A673 (cell line): ENCODE results near the gene NME1. TPM values are rescaled to one million over a fixed set of nuclear protein-coding genes. Genes with fewer than 3 reads are reported as not detected.
A peak's percentile ranks its signal among the peaks of the same experiment; 100 is the strongest.
"Not testable (repeated sequence)": the region's sequence is repeated elsewhere in the genome, so short reads cannot be mapped to it uniquely, and the experiment has no call there.

Source experiments
- Bru-seq: library from RNA; stranded (reverse); fragments of 400-500 nt; gene quantifications from one replicate; lab custom pipeline; 2021; lab: Mats Ljungman, UMichigan
- BruChase-seq, 2 experiments: library from RNA; stranded (reverse); fragments of 400-500 nt; gene quantifications; one replicate each; lab custom pipeline; 2021; lab: Mats Ljungman, UMichigan
- BruUV-seq: library from RNA; stranded (reverse); fragments of 400-500 nt; replicated peaks from 2 replicates; lab custom pipeline; 2021; lab: Mats Ljungman, UMichigan
- CTCF ChIA-PET: fragments of 300-600 bp; sonication (Branson Sonifier 250); formaldehyde crosslinking; loops from one replicate; lab custom pipeline; 2022; ENCODE audit warnings: antibody characterized with exemption; lab: Charles Lee
- POLR2A ChIA-PET: fragments of 300-600 bp; sonication (Branson Sonifier 250); formaldehyde crosslinking; loops from one replicate; lab custom pipeline; 2022; ENCODE audit warnings: antibody characterized with exemption; ENCODE audit not compliant: low non-redundant PET; lab: Charles Lee
- DNase-seq: peaks from one replicate; pipeline ENCODE4 v3.0.0-alpha.2; 2015; ENCODE audit warnings: low spot score
- H3K27ac ChIP-seq: fragments of 200-600 bp; sonication (generic); 2 replicates; pipeline ENCODE4 v1.5.1; 2016; ENCODE audit warnings: mixed run types, low read depth, mild to moderate bottlenecking, mixed read lengths, antibody characterized with exemption, low read length; ENCODE audit not compliant: poor library complexity, severe bottlenecking
- H3K27me3 ChIP-seq: fragments of 200-600 bp; sonication (generic); replicated peaks from 2 replicates; pipeline ENCODE4 v1.6.1; 2017; ENCODE audit warnings: mixed run types, low read depth, mild to moderate bottlenecking, mixed read lengths, antibody characterized with exemption, low read length; ENCODE audit not compliant: insufficient read depth, poor library complexity
- H3K36me3 ChIP-seq: fragments of 200-600 bp; sonication (generic); 2 replicates; pipeline ENCODE4 v1.6.1; 2016; ENCODE audit warnings: mixed run types, mild to moderate bottlenecking, mixed read lengths, antibody characterized with exemption, low read length; ENCODE audit not compliant: insufficient read depth, poor library complexity, severe bottlenecking
- H3K4me1 ChIP-seq: fragments of 200-600 bp; sonication (generic); 2 replicates; pipeline ENCODE4 v1.6.1; 2017; ENCODE audit warnings: mixed run types, mild to moderate bottlenecking, mixed read lengths, antibody characterized with exemption, low read length; ENCODE audit not compliant: insufficient read depth, poor library complexity, severe bottlenecking
- H3K4me3 ChIP-seq: fragments of 200-600 bp; sonication (generic); 2 replicates; pipeline ENCODE4 v1.5.1; 2016; ENCODE audit warnings: low read depth, mixed run types, mild to moderate bottlenecking, mixed read lengths, low read length; ENCODE audit not compliant: poor library complexity, severe bottlenecking
- H3K9me3 ChIP-seq: fragments of 200-600 bp; sonication (generic); 2 replicates; pipeline ENCODE4 v1.6.1; 2016; ENCODE audit warnings: mixed run types, low read depth, mild to moderate bottlenecking, mixed read lengths, antibody characterized with exemption, low read length; ENCODE audit not compliant: poor library complexity, severe bottlenecking
- EZH2 ChIP-seq: fragments of 200-600 bp; sonication (generic); IDR thresholded peaks from 2 replicates; pipeline ENCODE4 v1.6.1; 2017; ENCODE audit warnings: borderline replicate concordance, low read depth, mild to moderate bottlenecking, mixed read lengths, antibody characterized with exemption, low read length; ENCODE audit not compliant: poor library complexity, severe bottlenecking
- intact Hi-C: fragments of 100-400 bp; cut with micrococcal nuclease; formaldehyde crosslinking; loops from one replicate; pipeline ENCODE4 v1.10.0; 2022; ENCODE audit not compliant: unreplicated experiment
- long read RNA-seq: library from polyadenylated mRNA; stranded (forward); transcript quantifications from one replicate; pipeline ENCODE4 v2.0.0, GENCODE V29; 2022
- total RNA-seq: library from RNA; stranded (reverse); gene quantifications from 2 replicates; pipeline ENCODE4 v1.2.3, GENCODE V29; 2021
- TF ChIP-seq, protein P1 (sequence below): fragments of 300-800, 200-600 bp; sonication (generic); conservative IDR thresholded peaks from 2 replicates; pipeline ENCODE4 v1.5.1; 2017; ENCODE audit warnings: low read depth, mild to moderate bottlenecking, antibody characterized with exemption, low read length, moderate library complexity, mixed read lengths

The NME1 gene
- total RNA-seq, result 445 and 498 TPM in 2 replicates
- Bru-seq, nascent RNA, result percentile 96 among the genes with signal in this experiment
- percentile 93 among the genes with signal in this experiment for BruChase-seq, experiment 1, labeled RNA remaining after a 2-hour chase
- BruChase-seq, experiment 2, labeled RNA remaining after a 6-hour chase, result percentile 97 among the genes with signal in this experiment
- long read RNA-seq, transcript NME1-202 (6 exons, 986 nt), result minor isoform, 18 of 641 reads
- long read RNA-seq, transcript NME1-203 (5 exons, 940 nt), result major isoform, 599 of 641 reads
- long read RNA-seq, partial matches to known transcripts, result 9 of 641 reads
- long read RNA-seq, other reads (novel, unspliced or antisense), result 13 of 641 reads

DNA sequence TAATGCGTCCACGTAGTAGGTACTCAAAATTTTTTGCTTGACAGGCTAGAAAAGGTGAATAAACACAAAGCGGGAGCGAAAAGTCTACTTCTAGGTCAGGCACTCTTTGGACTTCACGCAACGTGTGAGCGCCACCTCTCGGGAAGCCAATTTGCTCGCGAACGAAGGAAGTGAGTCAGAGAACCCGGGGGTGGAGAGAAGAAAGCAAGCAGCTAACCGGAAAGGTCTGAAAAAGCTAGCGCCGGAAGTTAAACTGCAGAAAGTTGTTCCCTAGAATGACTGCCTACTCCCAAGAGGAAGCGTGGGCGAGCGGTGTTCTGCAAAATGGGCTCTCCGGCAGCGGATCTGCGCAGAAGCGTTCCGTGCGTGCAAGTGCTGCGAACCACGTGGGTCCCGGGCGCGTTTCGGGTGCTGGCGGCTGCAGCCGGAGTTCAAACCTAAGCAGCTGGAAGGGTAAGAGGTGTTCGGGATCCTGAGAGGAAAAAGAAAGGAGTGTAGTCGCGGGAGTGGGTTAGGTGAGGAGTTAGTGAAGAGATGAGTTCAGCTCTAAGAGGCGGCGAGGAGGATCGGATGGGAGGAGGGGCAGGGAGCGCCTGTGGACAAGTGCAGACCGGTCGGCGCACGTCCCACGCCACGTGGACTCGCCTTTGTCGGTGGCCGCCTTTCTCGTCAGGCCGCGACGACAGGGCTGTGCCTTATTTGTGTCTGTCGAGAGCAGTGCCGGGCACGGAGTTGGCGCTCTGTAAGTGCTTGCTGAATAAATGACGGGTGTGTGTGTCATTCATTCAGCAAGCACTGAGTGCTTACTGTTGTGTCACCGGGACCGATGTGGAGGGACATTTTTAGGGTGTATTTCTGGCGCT is at the start of gene NME1:
NME1 (plus strand) TSS at position 350 of the 863 bp plus-strand sequence. CDS start 2,096 bp downstream, outside the sequence.
- Histone ChIP-seq H3K27me3 (no peaks in the 10 kb centered on the region), H3K9me3 (no peaks in the 10 kb centered on the region), H3K36me3 (peaks cover 27% of the 10 kb centered on the region), H3K4me1 (peaks cover 16% of the 10 kb centered on the region), H3K4me3 (peak within 1 kb of the TSS; percentile 62), H3K27ac (peak within 1 kb of the TSS; percentile 84)
- CTCF ChIA-PET, result interaction anchor here (0.5 to 1.2 kb wide), 9 partner anchors 13 to 197 kb away, joined by 3 to 16 read pairs (median 3); partner anchors contain the start of genes NME2 and SPAG9
- POLR2A ChIA-PET, result interaction anchor here (0.6 kb wide), 1 partner anchor 104 kb away, joined by 3 read pairs; no protein-coding TSS in a partner anchor
- DNase-seq, result peak; percentile 100
- intact Hi-C loops, result loop anchor here (1.0 to 10.0 kb wide), 6 partner anchors 96 to 439 kb away; partner anchors contain the start of genes LUC7L3 and TOB1
- no peak for TF ChIP-seq EZH2
- TF ChIP-seq, protein P1, sequence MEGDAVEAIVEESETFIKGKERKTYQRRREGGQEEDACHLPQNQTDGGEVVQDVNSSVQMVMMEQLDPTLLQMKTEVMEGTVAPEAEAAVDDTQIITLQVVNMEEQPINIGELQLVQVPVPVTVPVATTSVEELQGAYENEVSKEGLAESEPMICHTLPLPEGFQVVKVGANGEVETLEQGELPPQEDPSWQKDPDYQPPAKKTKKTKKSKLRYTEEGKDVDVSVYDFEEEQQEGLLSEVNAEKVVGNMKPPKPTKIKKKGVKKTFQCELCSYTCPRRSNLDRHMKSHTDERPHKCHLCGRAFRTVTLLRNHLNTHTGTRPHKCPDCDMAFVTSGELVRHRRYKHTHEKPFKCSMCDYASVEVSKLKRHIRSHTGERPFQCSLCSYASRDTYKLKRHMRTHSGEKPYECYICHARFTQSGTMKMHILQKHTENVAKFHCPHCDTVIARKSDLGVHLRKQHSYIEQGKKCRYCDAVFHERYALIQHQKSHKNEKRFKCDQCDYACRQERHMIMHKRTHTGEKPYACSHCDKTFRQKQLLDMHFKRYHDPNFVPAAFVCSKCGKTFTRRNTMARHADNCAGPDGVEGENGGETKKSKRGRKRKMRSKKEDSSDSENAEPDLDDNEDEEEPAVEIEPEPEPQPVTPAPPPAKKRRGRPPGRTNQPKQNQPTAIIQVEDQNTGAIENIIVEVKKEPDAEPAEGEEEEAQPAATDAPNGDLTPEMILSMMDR, result peak; percentile 92
- BruUV-seq, result no TSS peak

DNA sequence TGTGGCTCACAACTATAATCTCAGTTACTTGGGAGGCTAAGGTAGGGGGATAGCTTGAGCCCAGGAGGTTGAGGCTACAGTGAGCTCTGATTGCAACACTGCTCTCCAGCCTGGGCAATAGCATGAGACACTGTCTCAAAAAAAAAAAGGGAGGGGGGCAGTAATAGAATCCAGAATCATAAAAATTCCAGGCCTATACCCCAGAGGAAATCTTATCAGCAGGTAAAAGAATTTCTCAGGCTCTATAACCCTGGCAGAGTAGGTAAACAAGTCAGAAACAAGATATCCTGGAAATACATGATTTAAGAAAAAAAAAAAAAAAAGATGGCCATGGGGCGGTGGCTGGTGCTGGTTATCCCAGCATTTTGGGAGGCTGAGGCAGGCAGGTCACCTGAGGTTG is 45.6 kb upstream of the NME1 start:
- ChIA-PET CTCF (no interaction called here), POLR2A (interaction anchor here (0.7 kb wide), 2 partner anchors 12 to 39 kb away, joined by 6 read pairs; no protein-coding TSS in a partner anchor)
- Histone ChIP-seq H3K4me1 (no peaks in the 10 kb centered on the region), H3K36me3 (no peaks in the 10 kb centered on the region), H3K27ac (no peak overlapping the region), H3K27me3 (no peaks in the 10 kb centered on the region), H3K4me3 (no peak overlapping the region), H3K9me3 (no peaks in the 10 kb centered on the region)
- intact Hi-C loops, result no loop called here
- no peak for DNase-seq
- no peak for TF ChIP-seq EZH2
- TF ChIP-seq, protein P1, result no peak
- BruUV-seq, result no TSS peak

DNA sequence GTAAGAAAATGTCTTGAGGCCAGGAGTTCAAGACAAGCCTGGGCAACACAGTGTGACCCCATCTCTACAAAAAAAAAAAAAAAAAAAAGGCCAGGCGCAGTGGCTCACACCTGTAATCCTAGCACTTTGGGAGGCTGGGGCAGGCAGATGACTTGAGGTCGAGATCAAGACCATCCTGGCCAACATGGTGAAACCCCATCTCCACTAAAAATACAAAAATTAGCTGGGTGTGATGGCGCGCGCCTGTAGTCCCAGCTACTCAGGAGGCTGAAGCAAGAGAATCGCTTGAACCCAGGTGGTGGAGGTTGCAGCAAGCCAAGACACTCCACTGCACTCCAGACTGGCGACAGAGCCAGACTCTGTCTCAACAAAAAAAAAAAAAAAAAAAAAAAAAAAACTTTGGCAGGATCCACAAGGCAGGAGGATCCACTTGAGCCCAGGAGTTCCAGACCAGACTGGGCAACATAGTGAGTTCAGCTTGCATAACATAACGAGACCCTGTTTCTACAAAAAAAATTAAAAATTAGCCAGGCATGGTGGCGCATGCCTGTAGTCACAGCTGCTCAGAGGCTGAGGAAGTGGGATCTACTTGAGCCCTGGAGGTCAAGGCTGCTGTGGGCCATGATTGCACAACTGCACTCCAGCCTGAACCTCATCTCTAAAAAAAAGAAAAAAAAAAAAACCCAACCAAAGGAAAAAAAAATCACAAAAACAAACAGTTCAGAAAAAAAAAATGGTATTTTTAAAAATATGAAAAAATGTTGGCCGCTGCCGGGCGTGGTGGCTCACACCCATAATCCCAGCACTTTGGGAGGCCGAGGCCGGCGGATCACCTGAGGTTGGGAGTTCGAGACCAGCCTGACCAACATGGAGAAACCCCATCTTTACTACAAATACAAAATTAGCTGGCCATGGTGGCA is 40.8 kb upstream of the NME1 start:
- H3K36me3 ChIP-seq, H3K4me1 ChIP-seq, DNase-seq, intact Hi-C loops, CTCF ChIA-PET, H3K4me3 ChIP-seq, H3K27ac ChIP-seq, BruUV-seq, H3K27me3 ChIP-seq, POLR2A ChIA-PET, H3K9me3 ChIP-seq: not testable (repeated sequence)
